SK-N-SH (cell line): ENCODE data around the gene L1TD1. TPM values are rescaled to one million over a fixed set of nuclear protein-coding genes. Genes with fewer than 3 reads are reported as not detected.

Experiments
- CTCF ChIA-PET: fragments of 300-600, 350-600 bp; formaldehyde crosslinking; extraction: SDS; loops from one replicate; lab custom pipeline; 2021; lab: Yijun Ruan, JAX
- POLR2A ChIA-PET: fragments of 350-600 bp; sonication (Branson Sonifier 250); formaldehyde crosslinking; extraction: SDS; loops from one replicate; lab custom pipeline; 2020; ENCODE audit warnings: antibody characterized with exemption, inconsistent platforms; lab: Yijun Ruan, JAX
- DNase-seq: peaks from one replicate; pipeline ENCODE4 v3.0.0; 2012
- H2AFZ ChIP-seq: fragments of 200-600 bp; sonication (generic); 2 replicates; pipeline ENCODE4 v1.8.1; 2016; ENCODE audit warnings: antibody characterized with exemption, mild to moderate bottlenecking, low read depth
- H3F3A ChIP-seq: fragments of 200-600 bp; sonication (generic); replicated peaks from 2 replicates; pipeline ENCODE3; 2016; ENCODE audit warnings: antibody characterized with exemption, mild to moderate bottlenecking; ENCODE audit not compliant: insufficient read depth
- H3K27ac ChIP-seq, 2 experiments: fragments of 200-500 bp in 1 of 2; fragments of 200-600 bp in 1 of 2; sonication (Bioruptor generic) in 1 of 2; sonication (generic), shearing (Covaris generic) in 1 of 2; 2 replicates each; pipeline versions ENCODE4 v1.5.1 to v1.6.1; 2014 to 2016; ENCODE audit warnings: low read depth in 2 of 2, inconsistent platforms in 1 of 2, low read length in 1 of 2, mild to moderate bottlenecking in 1 of 2, mixed read lengths in 1 of 2
- H3K27me3 ChIP-seq: fragments of 200-600 bp; sonication (generic), shearing (Covaris generic); 2 replicates; pipeline ENCODE4 v1.6.1; 2016; ENCODE audit warnings: mixed run types; ENCODE audit not compliant: insufficient read depth
- H3K36me3 ChIP-seq, 2 experiments: fragments of 200-500 bp in 1 of 2; fragments of 200-600 bp in 1 of 2; sonication (Bioruptor generic) in 1 of 2; sonication (generic) in 1 of 2; replicated peaks in 1 of 2; 2 replicates each; pipeline versions ENCODE3 to v1.5.1; 2014 to 2016; ENCODE audit warnings: low read length in 1 of 2, mild to moderate bottlenecking in 1 of 2; ENCODE audit not compliant: insufficient read depth in 2 of 2, control insufficient read depth in 1 of 2
- H3K4me1 ChIP-seq, 2 experiments: fragments of 200-500 bp in 1 of 2; fragments of 200-600 bp in 1 of 2; sonication (Bioruptor generic) in 1 of 2; sonication (generic), shearing (Covaris generic) in 1 of 2; 2 replicates each; pipeline versions ENCODE4 v1.5.1 to v1.6.1; 2014 to 2016; ENCODE audit warnings: low read depth in 1 of 2, low read length in 1 of 2, mixed run types in 1 of 2; ENCODE audit not compliant: insufficient read depth in 2 of 2, control insufficient read depth in 1 of 2
- H3K4me2 ChIP-seq: fragments of 200-600 bp; sonication (generic), shearing (Covaris generic); 2 replicates; pipeline ENCODE4 v1.6.1; 2017; ENCODE audit warnings: mixed run types
- H3K4me3 ChIP-seq, 2 experiments: fragments of 200-500 bp in 1 of 2; fragments of 200-600 bp in 1 of 2; sonication (Bioruptor generic) in 1 of 2; sonication (generic), shearing (Covaris generic) in 1 of 2; 2 replicates each; pipeline versions ENCODE4 v1.5.1 to v1.8.1; 2014 to 2016; ENCODE audit warnings: low read depth in 2 of 2, inconsistent platforms in 1 of 2, low read length in 1 of 2, mild to moderate bottlenecking in 1 of 2, mixed read lengths in 1 of 2, moderate library complexity in 1 of 2
- H3K79me2 ChIP-seq: fragments of 200-600 bp; sonication (generic); 2 replicates; pipeline ENCODE4 v1.8.1; 2017; ENCODE audit warnings: mild to moderate bottlenecking; ENCODE audit not compliant: insufficient read depth
- H3K9ac ChIP-seq: fragments of 200-600 bp; sonication (generic); 2 replicates; pipeline ENCODE4 v1.6.1; 2017; ENCODE audit warnings: mixed run types
- H3K9me2 ChIP-seq: fragments of 200-600 bp; sonication (generic); 2 replicates; pipeline ENCODE4 v1.6.1; 2017; ENCODE audit warnings: mixed run types
- H3K9me3 ChIP-seq: fragments of 200-600 bp; sonication (generic); 2 replicates; pipeline ENCODE4 v1.6.1; 2017; ENCODE audit warnings: mixed run types, mild to moderate bottlenecking, moderate library complexity
- H4K20me1 ChIP-seq: fragments of 200-600 bp; sonication (generic); 2 replicates; pipeline ENCODE4 v1.6.1; 2017; ENCODE audit warnings: mild to moderate bottlenecking, mixed run types; ENCODE audit not compliant: insufficient read depth
- CHD2 ChIP-seq: fragments of 150-350 bp; IDR thresholded peaks from 2 replicates; pipeline ENCODE4 v1.6.1; 2018; ENCODE audit warnings: low read length; ENCODE audit not compliant: partially characterized antibody
- ELF1 ChIP-seq: IDR thresholded peaks from 2 replicates; pipeline ENCODE4 v1.4.0; 2012
- EP300 ChIP-seq, 2 experiments: IDR thresholded peaks; 2 replicates each; pipeline versions ENCODE4 v1.4.0 to v1.6.1; 2012; ENCODE audit warnings: borderline replicate concordance in 1 of 2, low read depth in 1 of 2, low read length in 1 of 2
- FOXJ3 ChIP-seq: sonication (generic); formaldehyde crosslinking; IDR thresholded peaks from 2 replicates; pipeline ENCODE4 v1.5.1; 2020; ENCODE audit warnings: mild to moderate bottlenecking, missing genetic modification reagents
- JUND ChIP-seq: IDR thresholded peaks from 2 replicates; pipeline ENCODE4 v1.4.0; 2012
- NFIC ChIP-seq: IDR thresholded peaks from 2 replicates; pipeline ENCODE4 v1.4.0; 2012; ENCODE audit warnings: borderline replicate concordance
- NRF1 ChIP-seq: IDR thresholded peaks from 2 replicates; pipeline ENCODE4 v1.6.1; 2012; ENCODE audit warnings: low read depth, mild to moderate bottlenecking, low read length
- RAD21 ChIP-seq: IDR thresholded peaks from 2 replicates; pipeline ENCODE4 v1.6.1; 2012; ENCODE audit warnings: mild to moderate bottlenecking, low read length
- RCOR1 ChIP-seq: fragments of 150-350 bp; IDR thresholded peaks from 2 replicates; pipeline ENCODE4 v1.6.1; 2017; ENCODE audit warnings: antibody characterized with exemption, low read length
- RFX5 ChIP-seq: IDR thresholded peaks from 2 replicates; pipeline ENCODE4 v1.6.1; 2012; ENCODE audit warnings: mild to moderate bottlenecking, improper control_type of control experiment, low read length
- RXRA ChIP-seq: IDR thresholded peaks from 2 replicates; pipeline ENCODE4 v1.4.0; 2012; ENCODE audit warnings: low read depth, mild to moderate bottlenecking, borderline replicate concordance
- SIN3A ChIP-seq: IDR thresholded peaks from 2 replicates; pipeline ENCODE4 v1.6.1; 2012; ENCODE audit warnings: low read depth, mild to moderate bottlenecking, low read length, moderate library complexity, borderline replicate concordance
- SMC3 ChIP-seq: IDR thresholded peaks from 2 replicates; pipeline ENCODE4 v1.6.1; 2012; ENCODE audit warnings: low read depth, low read length, improper control_type of control experiment
- TCF12 ChIP-seq: IDR thresholded peaks from 2 replicates; pipeline ENCODE4 v1.4.0; 2012
- TEAD4 ChIP-seq: IDR thresholded peaks from 2 replicates; pipeline ENCODE4 v1.4.0; 2012; ENCODE audit warnings: mild to moderate bottlenecking, borderline replicate concordance; ENCODE audit not compliant: insufficient read depth
- ZBTB33 ChIP-seq: IDR thresholded peaks from 2 replicates; pipeline ENCODE4 v1.4.0; 2012; ENCODE audit warnings: low read depth, borderline replicate concordance
- WGBS: methylation state at CpG from one replicate; pipeline ENCODE4 v1.1.6; 2017; ENCODE audit warnings: low lambda C conversion rate; 5-methylcytosine and 5-hydroxymethylcytosine counted together
- polyA plus RNA-seq, 3 experiments: library from polyadenylated mRNA; depleted of rRNA; stranded (reverse); fragments of >200 nt; gene quantifications; 2 replicates each; pipeline ENCODE4 v1.2.3, GENCODE V29; 2012
- TF ChIP-seq, protein P1 (sequence below): IDR thresholded peaks from 2 replicates; pipeline ENCODE4 v1.4.0; 2012; ENCODE audit warnings: low read depth, borderline replicate concordance
- TF ChIP-seq, protein P2 (sequence below): IDR thresholded peaks from 2 replicates; pipeline ENCODE4 v1.6.1; 2012; ENCODE audit warnings: mild to moderate bottlenecking, low read depth, low read length, moderate library complexity

Gene L1TD1
- polyA plus RNA-seq, 1 of the 3 experiments (the other 2 are of a cell fraction): not detected

DNA sequence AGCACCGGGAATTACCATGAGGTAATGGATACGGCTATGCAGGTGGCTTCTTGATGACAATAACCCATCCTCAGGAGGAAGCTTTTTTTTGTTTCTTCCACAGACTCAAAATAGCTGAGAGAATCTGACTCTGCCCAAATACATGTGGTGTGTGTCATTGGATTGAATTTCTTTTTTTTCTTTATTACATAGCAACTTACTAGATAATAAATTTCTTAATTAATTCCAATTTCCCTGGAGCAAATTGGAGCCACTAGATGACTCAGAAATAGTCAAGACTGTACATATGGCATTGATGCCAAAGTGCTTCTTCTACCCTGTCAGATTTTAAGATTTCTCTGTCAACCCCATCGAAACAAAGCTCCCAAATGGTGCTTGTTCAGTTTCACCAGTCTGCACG lies 42.7 kb downstream of the L1TD1 start:
- no peak for TF ChIP-seq RCOR1
- no peak for TF ChIP-seq ELF1
- TF ChIP-seq NFIC: no peak
- no peak for TF ChIP-seq SMC3
- no peak for TF ChIP-seq JUND
- TF ChIP-seq ZBTB33: no peak
- no peak for TF ChIP-seq EP300 (IDR thresholded peaks at IDR 0.05; ENCODE audit: borderline replicate concordance in 1 of 2, low read depth in 1 of 2, low read length in 1 of 2)
- no peak for TF ChIP-seq TEAD4
- no peak for TF ChIP-seq SIN3A
- Histone ChIP-seq H3K9ac (no peak overlapping the region), H3K36me3 (no peaks in the 10 kb centered on the region), H3K4me2 (no peak overlapping the region), H3K4me1 (peaks cover 0 to 8% of the 10 kb centered on the region in 2 experiments; a peak in 1 of 4 replicates), H3K27me3 (no peaks in the 10 kb centered on the region), H3K4me3 (no peak overlapping the region), H3K9me3 (no peaks in the 10 kb centered on the region), H3K9me2 (no peaks in the 10 kb centered on the region), H4K20me1 (no peaks in the 10 kb centered on the region), H3K79me2 (no peaks in the 10 kb centered on the region), H3F3A (no peaks in the 10 kb centered on the region), H3K27ac (no peak overlapping the region), H2AFZ (no peak overlapping the region)
- CTCF ChIA-PET: no interaction called here
- POLR2A ChIA-PET: no interaction called here
- DNase-seq: no peak
- WGBS: 38% methylated on average over 4 of the region's 4 CpGs

GRCh38 chr1:62237950-62238374 lies 43.3 kb downstream of the L1TD1 start:
- H3K4me2 ChIP-seq: no peak overlapping the region
- POLR2A ChIA-PET: no interaction called here

More at GRCh38 chr1:62237950-62238374, 43.3 kb downstream of the L1TD1 start:
- Histone ChIP-seq H2AFZ (no peak overlapping the region), H3F3A (no peaks in the 10 kb centered on the region), H3K79me2 (no peaks in the 10 kb centered on the region), H3K36me3 (no peaks in the 10 kb centered on the region), H3K9ac (no peak overlapping the region), H4K20me1 (no peaks in the 10 kb centered on the region), H3K4me3 (no peak overlapping the region), H3K9me2 (no peaks in the 10 kb centered on the region), H3K4me1 (peaks cover 0 to 8% of the 10 kb centered on the region in 2 experiments; a peak in 1 of 4 replicates), H3K27ac (no peak overlapping the region), H3K9me3 (no peaks in the 10 kb centered on the region), H3K27me3 (no peaks in the 10 kb centered on the region)
- WGBS: 83% methylated on average over 8 of the region's 8 CpGs
- no peak for DNase-seq
- TF ChIP-seq TEAD4 (no peak), ELF1 (no peak), RCOR1 (no peak), SMC3 (no peak), CHD2 (no peak), FOXJ3 (CRISPR knock-in tag) (no peak), RAD21 (no peak), RXRA (no peak), NRF1 (no peak), RFX5 (no peak), TCF12 (no peak)
- TF ChIP-seq, protein P1, sequence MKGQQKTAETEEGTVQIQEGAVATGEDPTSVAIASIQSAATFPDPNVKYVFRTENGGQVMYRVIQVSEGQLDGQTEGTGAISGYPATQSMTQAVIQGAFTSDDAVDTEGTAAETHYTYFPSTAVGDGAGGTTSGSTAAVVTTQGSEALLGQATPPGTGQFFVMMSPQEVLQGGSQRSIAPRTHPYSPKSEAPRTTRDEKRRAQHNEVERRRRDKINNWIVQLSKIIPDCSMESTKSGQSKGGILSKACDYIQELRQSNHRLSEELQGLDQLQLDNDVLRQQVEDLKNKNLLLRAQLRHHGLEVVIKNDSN: no peak
- TF ChIP-seq, protein P2, sequence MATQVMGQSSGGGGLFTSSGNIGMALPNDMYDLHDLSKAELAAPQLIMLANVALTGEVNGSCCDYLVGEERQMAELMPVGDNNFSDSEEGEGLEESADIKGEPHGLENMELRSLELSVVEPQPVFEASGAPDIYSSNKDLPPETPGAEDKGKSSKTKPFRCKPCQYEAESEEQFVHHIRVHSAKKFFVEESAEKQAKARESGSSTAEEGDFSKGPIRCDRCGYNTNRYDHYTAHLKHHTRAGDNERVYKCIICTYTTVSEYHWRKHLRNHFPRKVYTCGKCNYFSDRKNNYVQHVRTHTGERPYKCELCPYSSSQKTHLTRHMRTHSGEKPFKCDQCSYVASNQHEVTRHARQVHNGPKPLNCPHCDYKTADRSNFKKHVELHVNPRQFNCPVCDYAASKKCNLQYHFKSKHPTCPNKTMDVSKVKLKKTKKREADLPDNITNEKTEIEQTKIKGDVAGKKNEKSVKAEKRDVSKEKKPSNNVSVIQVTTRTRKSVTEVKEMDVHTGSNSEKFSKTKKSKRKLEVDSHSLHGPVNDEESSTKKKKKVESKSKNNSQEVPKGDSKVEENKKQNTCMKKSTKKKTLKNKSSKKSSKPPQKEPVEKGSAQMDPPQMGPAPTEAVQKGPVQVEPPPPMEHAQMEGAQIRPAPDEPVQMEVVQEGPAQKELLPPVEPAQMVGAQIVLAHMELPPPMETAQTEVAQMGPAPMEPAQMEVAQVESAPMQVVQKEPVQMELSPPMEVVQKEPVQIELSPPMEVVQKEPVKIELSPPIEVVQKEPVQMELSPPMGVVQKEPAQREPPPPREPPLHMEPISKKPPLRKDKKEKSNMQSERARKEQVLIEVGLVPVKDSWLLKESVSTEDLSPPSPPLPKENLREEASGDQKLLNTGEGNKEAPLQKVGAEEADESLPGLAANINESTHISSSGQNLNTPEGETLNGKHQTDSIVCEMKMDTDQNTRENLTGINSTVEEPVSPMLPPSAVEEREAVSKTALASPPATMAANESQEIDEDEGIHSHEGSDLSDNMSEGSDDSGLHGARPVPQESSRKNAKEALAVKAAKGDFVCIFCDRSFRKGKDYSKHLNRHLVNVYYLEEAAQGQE: no peak
- CTCF ChIA-PET: no interaction called here
